Fibroblast of skin of right biceps (primary cell): ENCODE results near the gene KRTAP4-5.
"Not testable (repeated sequence)": the region's sequence is repeated elsewhere in the genome, so short reads cannot be mapped to it uniquely, and the experiment has no call there.

Experiments used
- DNase-seq: peaks from one replicate; pipeline ENCODE4 v3.0.0-alpha.2; 2013

KRTAP4-5 gene

GRCh38 chr17:41149652-41149985, at the start of gene KRTAP4-5:
TSS of gene KRTAP4-5 (minus strand) at chr17:41149825. CDS start at chr17:41149767, 58 bp downstream.
- no peak for DNase-seq

- DNase-seq: no peak
Observed at GRCh38 chr17:41196068-41196467, 46.4 kb upstream of the KRTAP4-5 start.

GRCh38 chr17:41190328-41190727, 40.7 kb upstream of the KRTAP4-5 start:
- DNase-seq: no peak

GRCh38 chr17:41189837-41190318, 40.3 kb upstream of the KRTAP4-5 start, which contains the start of gene KRTAP9-1:
TSS of gene KRTAP9-1 (plus strand) at chr17:41189887. CDS start at chr17:41189887, 0 bp downstream.
- DNase-seq: not testable (repeated sequence)

GRCh38 chr17:41186872-41187271, 37.2 kb upstream of the KRTAP4-5 start:
- DNase-seq: no peak

GRCh38 chr17:41185001-41185400, 35.4 kb upstream of the KRTAP4-5 start:
- DNase-seq: no peak

- DNase-seq: no peak
Observed at GRCh38 chr17:41184480-41184961, 34.9 kb upstream of the KRTAP4-5 start, which contains the start of gene KRTAP4-1. TSS of gene KRTAP4-1 (minus strand) at chr17:41184911. CDS start at chr17:41184854, 57 bp downstream.

- DNase-seq: peak; percentile 65
Observed at GRCh38 chr17:41178843-41179616, 29.4 kb upstream of the KRTAP4-5 start.

- peak; percentile 68 for DNase-seq
Observed at GRCh38 chr17:41178341-41178740, 28.7 kb upstream of the KRTAP4-5 start.

- no peak for DNase-seq
Observed at GRCh38 chr17:41177727-41178271, 28.2 kb upstream of the KRTAP4-5 start, which contains the start of gene KRTAP4-2. TSS of gene KRTAP4-2 (minus strand) at chr17:41178221. CDS start at chr17:41178164, 57 bp downstream.

- DNase-seq: no peak
Observed at GRCh38 chr17:41176744-41177387, 27.2 kb upstream of the KRTAP4-5 start.

GRCh38 chr17:41171886-41172285, 22.3 kb upstream of the KRTAP4-5 start:
- peak; percentile 26 for DNase-seq

GRCh38 chr17:41168121-41168520, 18.5 kb upstream of the KRTAP4-5 start, which contains the start of gene KRTAP4-3:
TSS of gene KRTAP4-3 (minus strand) at chr17:41168221. CDS start at chr17:41168172, 49 bp downstream.
- DNase-seq: no peak

GRCh38 chr17:41167561-41167960, 17.9 kb upstream of the KRTAP4-5 start:
- DNase-seq: no peak

- DNase-seq: peak; percentile 16
Observed at GRCh38 chr17:41163828-41164227, 14.2 kb upstream of the KRTAP4-5 start.

GRCh38 chr17:41160648-41161047, 11.0 kb upstream of the KRTAP4-5 start, which contains the start of gene KRTAP4-4:
TSS of gene KRTAP4-4 (minus strand) at chr17:41160748. CDS start at chr17:41160691, 57 bp downstream.
- DNase-seq: no peak

GRCh38 chr17:41160190-41160589, 10.6 kb upstream of the KRTAP4-5 start:
- DNase-seq: not testable (repeated sequence)

GRCh38 chr17:41153856-41154255, 4.2 kb upstream of the KRTAP4-5 start:
- no peak for DNase-seq

- DNase-seq: no peak
Observed at GRCh38 chr17:41151525-41151924, 1.9 kb upstream of the KRTAP4-5 start.

- no peak for DNase-seq
Observed at GRCh38 chr17:41150026-41150425, 401 bp upstream of the KRTAP4-5 start.

GRCh38 chr17:41148971-41149651, 514 bp downstream of the KRTAP4-5 start:
- not testable (repeated sequence) for DNase-seq

- no peak for DNase-seq
Observed at GRCh38 chr17:41147531-41148204, 2.0 kb downstream of the KRTAP4-5 start.
